PC-3 (cell line): Measurements from ENCODE around the gene CCDC89.

ENCODE experiments used
- EZH2 ChIP-seq: fragments of 300-600 bp; sonication (generic); IDR thresholded peaks from one replicate; pipeline ENCODE4 v1.6.1; 2017; ENCODE audit warnings: antibody characterized with exemption, mild to moderate bottlenecking, low read length; ENCODE audit not compliant: unreplicated experiment
- EZH2phosphoT487 ChIP-seq: fragments of 300-600 bp; sonication (generic); IDR thresholded peaks from 2 replicates; pipeline ENCODE4 v1.6.1; 2018; ENCODE audit warnings: mild to moderate bottlenecking, antibody characterized with exemption, low read length, borderline replicate concordance
- TF ChIP-seq, protein P1 (sequence below): fragments of 300-600 bp; sonication (generic); conservative IDR thresholded peaks from 2 replicates; pipeline ENCODE4 v1.5.1; 2017; ENCODE audit warnings: antibody characterized with exemption, low read depth, mild to moderate bottlenecking, low read length

DNA sequence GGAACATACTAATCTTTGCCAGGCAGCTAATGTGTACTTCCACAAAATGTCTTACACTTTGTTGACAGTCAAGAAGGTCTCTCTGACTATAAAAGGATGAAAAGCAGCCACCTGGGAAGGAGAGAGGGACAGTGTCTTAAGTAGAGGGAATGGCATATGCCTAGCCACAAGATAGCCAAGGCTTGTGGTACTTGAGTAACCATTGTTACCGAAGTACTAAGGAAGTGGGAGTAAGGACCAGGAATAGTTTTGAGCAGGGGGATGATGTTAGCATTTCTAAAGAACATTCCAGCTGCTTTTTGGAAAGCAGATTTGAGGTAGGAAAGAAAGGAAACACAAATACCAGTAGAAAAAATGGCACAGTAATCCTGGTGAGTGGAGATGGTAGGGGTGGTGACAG lies 34.9 kb downstream of the CCDC89 start:
- TF ChIP-seq, protein P1, sequence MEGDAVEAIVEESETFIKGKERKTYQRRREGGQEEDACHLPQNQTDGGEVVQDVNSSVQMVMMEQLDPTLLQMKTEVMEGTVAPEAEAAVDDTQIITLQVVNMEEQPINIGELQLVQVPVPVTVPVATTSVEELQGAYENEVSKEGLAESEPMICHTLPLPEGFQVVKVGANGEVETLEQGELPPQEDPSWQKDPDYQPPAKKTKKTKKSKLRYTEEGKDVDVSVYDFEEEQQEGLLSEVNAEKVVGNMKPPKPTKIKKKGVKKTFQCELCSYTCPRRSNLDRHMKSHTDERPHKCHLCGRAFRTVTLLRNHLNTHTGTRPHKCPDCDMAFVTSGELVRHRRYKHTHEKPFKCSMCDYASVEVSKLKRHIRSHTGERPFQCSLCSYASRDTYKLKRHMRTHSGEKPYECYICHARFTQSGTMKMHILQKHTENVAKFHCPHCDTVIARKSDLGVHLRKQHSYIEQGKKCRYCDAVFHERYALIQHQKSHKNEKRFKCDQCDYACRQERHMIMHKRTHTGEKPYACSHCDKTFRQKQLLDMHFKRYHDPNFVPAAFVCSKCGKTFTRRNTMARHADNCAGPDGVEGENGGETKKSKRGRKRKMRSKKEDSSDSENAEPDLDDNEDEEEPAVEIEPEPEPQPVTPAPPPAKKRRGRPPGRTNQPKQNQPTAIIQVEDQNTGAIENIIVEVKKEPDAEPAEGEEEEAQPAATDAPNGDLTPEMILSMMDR = no peak
- TF ChIP-seq EZH2 = no peak
- TF ChIP-seq EZH2phosphoT487 = no peak
